Type B pancreatic cell (in vitro differentiated cells): ENCODE data around the gene ZSCAN21. TPM values are rescaled to one million over a fixed set of nuclear protein-coding genes. Genes with fewer than 3 reads are reported as not detected.

Source experiments
- DNase-seq: peaks from one replicate; pipeline ENCODE4 v3.0.0; 2021; ENCODE audit warnings: mixed read lengths; ENCODE audit not compliant: unreplicated experiment; ENCODE audit errors: extremely low spot score
- H3K27ac Mint-ChIP-seq: 2 replicates; pipeline ENCODE4 v1.8.0; 2021; ENCODE audit warnings: mild to moderate bottlenecking, mixed read lengths
- H3K27me3 Mint-ChIP-seq: 2 replicates; pipeline ENCODE4 v1.8.0; 2021; ENCODE audit warnings: mixed read lengths
- H3K36me3 Mint-ChIP-seq: 2 replicates; pipeline ENCODE4 v1.8.0; 2021; ENCODE audit warnings: mixed read lengths
- H3K4me1 Mint-ChIP-seq: one replicate; pipeline ENCODE4 v1.8.0; 2021; ENCODE audit warnings: mixed read lengths; ENCODE audit not compliant: unreplicated experiment
- H3K4me3 Mint-ChIP-seq: 2 replicates; pipeline ENCODE4 v1.8.0; 2021; ENCODE audit warnings: mild to moderate bottlenecking, mixed read lengths
- H3K9me3 Mint-ChIP-seq: 2 replicates; pipeline ENCODE4 v1.8.0; 2021; ENCODE audit warnings: mixed read lengths
- CTCF ChIP-seq: fragments of 200-600 bp; sonication (generic); conservative IDR thresholded peaks from 2 replicates; pipeline ENCODE4 v1.5.0; 2021; ENCODE audit warnings: antibody characterized with exemption, mild to moderate bottlenecking
- total RNA-seq: library from RNA; stranded (reverse); gene quantifications from 2 replicates; pipeline ENCODE4 v1.2.1, GENCODE V29; 2021; ENCODE audit warnings: low replicate concordance

The ZSCAN21 gene
- total RNA-seq, 1 donor from 2014 or later: 16.4 TPM

DNA sequence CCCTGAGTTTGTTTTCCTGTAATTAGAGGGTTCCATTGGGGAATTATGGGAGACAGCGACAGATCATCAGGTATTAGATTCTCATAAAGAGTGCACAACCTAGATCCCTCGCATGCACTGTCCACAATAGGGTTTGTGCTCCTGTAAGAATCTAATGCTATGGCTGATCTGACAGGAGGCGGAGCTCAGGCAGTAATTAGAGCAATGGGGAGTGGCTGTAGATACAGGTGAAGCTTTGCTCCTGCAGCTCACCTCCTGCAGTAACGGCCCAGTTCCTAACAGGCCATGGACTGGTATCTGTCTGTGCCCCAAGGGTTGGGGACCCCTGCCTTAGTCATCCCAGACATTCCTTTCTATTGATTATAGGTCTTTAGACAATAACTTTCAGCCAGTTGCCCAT, 894 bp upstream of the ZSCAN21 start:
- no peak for DNase-seq
- Mint-ChIP-seq H3K36me3 (peaks cover 6% of the 10 kb centered on the region), H3K27ac (peak overlapping the region; percentile 95), H3K4me1 (peaks cover 9% of the 10 kb centered on the region), H3K4me3 (peak overlapping the region; percentile 87), H3K27me3 (no peaks in the 10 kb centered on the region), H3K9me3 (no peaks in the 10 kb centered on the region)
- TF ChIP-seq CTCF: no peak

GRCh38 chr7:100051611-100052010, 2.0 kb downstream of the ZSCAN21 start:
- Mint-ChIP-seq H3K4me3 (peak overlapping the region; percentile 73), H3K27me3 (no peaks in the 10 kb centered on the region), H3K9me3 (no peaks in the 10 kb centered on the region), H3K36me3 (peaks cover 3% of the 10 kb centered on the region), H3K4me1 (peaks cover 9% of the 10 kb centered on the region), H3K27ac (peak overlapping the region; percentile 76)
- TF ChIP-seq CTCF: no peak
- no peak for DNase-seq

DNA sequence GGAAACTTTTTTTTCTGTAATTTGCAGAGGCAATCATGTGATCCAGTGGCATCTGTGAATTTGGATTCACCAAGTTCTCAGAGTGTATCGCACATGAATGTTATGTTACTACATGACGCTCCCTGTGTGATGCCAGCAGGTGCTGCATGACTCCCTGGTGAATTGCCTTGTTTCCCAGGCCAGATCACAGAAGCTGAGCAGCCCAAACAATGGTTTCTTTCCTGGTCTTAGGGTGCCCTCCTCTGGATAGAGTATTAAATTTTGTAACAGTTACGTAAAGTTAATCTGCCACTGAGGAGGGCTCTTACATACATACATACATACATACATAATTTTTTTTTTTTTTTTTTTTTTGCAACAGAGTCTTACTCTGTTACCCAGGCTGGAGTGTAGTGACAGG, 3.6 kb downstream of the ZSCAN21 start:
- peak; percentile 53 for TF ChIP-seq CTCF
- DNase-seq: no peak
- H3K9me3 Mint-ChIP-seq: no peaks in the 10 kb centered on the region
- peak overlapping the region; percentile 69 for H3K4me3 Mint-ChIP-seq
- H3K27me3 Mint-ChIP-seq: no peaks in the 10 kb centered on the region
- H3K36me3 Mint-ChIP-seq: peaks cover 7% of the 10 kb centered on the region
- peaks cover 9% of the 10 kb centered on the region for H3K4me1 Mint-ChIP-seq
- peak overlapping the region; percentile 74 for H3K27ac Mint-ChIP-seq

DNA sequence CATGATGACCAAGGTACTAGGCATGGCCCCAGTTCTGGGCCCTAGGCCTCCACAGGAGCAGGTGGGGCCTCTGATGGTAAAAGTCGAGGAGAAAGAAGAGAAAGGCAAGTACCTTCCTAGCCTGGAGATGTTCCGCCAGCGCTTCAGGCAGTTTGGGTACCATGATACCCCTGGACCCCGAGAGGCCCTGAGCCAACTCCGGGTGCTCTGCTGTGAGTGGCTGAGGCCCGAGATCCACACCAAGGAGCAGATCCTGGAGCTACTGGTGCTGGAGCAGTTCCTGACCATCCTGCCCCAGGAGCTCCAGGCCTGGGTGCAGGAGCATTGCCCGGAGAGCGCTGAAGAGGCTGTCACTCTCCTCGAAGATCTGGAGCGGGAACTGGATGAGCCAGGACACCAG, 7.4 kb downstream of the ZSCAN21 start:
- Mint-ChIP-seq H3K36me3 (peaks cover 25% of the 10 kb centered on the region), H3K4me1 (peaks cover 4% of the 10 kb centered on the region), H3K27ac (no peak overlapping the region), H3K9me3 (no peaks in the 10 kb centered on the region), H3K4me3 (no peak overlapping the region), H3K27me3 (no peaks in the 10 kb centered on the region)
- DNase-seq: no peak
- no peak for TF ChIP-seq CTCF

DNA sequence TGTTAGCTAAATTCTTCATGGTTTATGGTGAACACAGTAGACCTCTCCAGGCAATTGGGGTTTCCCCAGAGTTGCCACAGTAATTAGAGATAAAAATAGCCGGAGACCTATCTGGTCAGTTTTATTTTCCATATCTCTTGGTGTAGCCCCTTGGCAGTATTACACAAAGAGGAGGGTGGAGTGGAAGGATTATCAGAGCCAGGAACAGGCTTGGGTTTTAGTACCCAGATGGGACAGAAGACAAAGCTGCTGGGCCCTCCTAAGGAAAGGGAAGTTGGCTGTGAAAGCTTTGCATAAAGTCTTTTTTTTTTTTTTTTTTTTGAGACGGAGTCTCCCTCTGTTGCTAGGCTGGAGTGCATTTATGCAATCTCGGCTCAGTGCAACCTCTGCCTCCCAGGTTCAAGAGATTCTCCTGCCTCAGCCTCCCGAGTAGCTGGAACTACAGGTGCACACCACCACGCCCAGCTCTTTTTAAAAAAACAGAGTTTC, 9.7 kb downstream of the ZSCAN21 start:
- Mint-ChIP-seq H3K36me3 (peaks cover 35% of the 10 kb centered on the region), H3K27ac (no peak overlapping the region), H3K27me3 (no peaks in the 10 kb centered on the region), H3K4me1 (no peaks in the 10 kb centered on the region), H3K9me3 (no peaks in the 10 kb centered on the region), H3K4me3 (no peak overlapping the region)
- DNase-seq: no peak
- TF ChIP-seq CTCF: no peak
